ENCODE results near the gene BCKDK.

The BCKDK gene

GRCh38 chr16:31073970-31074813, 34.0 kb upstream of the BCKDK start, which contains the start of the genes ZNF646 and ZNF668 (continued):
- no peak for TF ChIP-seq ZFP3 (tag by site-specific recombination; IDR thresholded peaks at IDR 0.05; ENCODE audit: low read depth)
- peak; percentile 72; the same call in 1 of the 2 replicates for TF ChIP-seq KLF10 (tag by site-specific recombination; IDR thresholded peaks at IDR 0.05)
- TF ChIP-seq ZNF391 (tag by site-specific recombination; IDR thresholded peaks at IDR 0.05; ENCODE audit: borderline replicate concordance, low read depth) = peak; percentile 78; the same call in 1 of the 2 replicates
- TF ChIP-seq ZNF791 (tag by site-specific recombination; IDR thresholded peaks at IDR 0.05) = no peak
- peak; percentile 52; the same call in 1 of the 2 replicates for TF ChIP-seq ZNF600 (tag by site-specific recombination; IDR thresholded peaks at IDR 0.05)
- TF ChIP-seq ZNF561 (tag by site-specific recombination; IDR thresholded peaks at IDR 0.05; ENCODE audit: borderline replicate concordance) = peak; percentile 96
- TF ChIP-seq ZNF248 (tag by site-specific recombination; IDR thresholded peaks at IDR 0.05) = no peak
- TF ChIP-seq KLF7 (tag by site-specific recombination; IDR thresholded peaks at IDR 0.05; ENCODE audit: borderline replicate concordance) = peak; percentile 79; the same call in 1 of the 2 replicates
- TF ChIP-seq ZBTB17 (tag by site-specific recombination; IDR thresholded peaks at IDR 0.05) = peak; percentile 91
- TF ChIP-seq ZNF416 (tag by site-specific recombination; IDR thresholded peaks at IDR 0.05) = no peak
- TF ChIP-seq ZNF548 (tag by site-specific recombination; IDR thresholded peaks at IDR 0.05) = no peak
- TF ChIP-seq AEBP2 (tag by site-specific recombination; IDR thresholded peaks at IDR 0.05; ENCODE audit: borderline replicate concordance) = no peak
- no peak for TF ChIP-seq ZNF747 (tag by site-specific recombination; IDR thresholded peaks at IDR 0.05)
- no peak for TF ChIP-seq ZNF157 (tag by site-specific recombination; IDR thresholded peaks at IDR 0.05)
- TF ChIP-seq SP3 (tag by site-specific recombination; IDR thresholded peaks at IDR 0.05) = peak; percentile 90
- TF ChIP-seq ZNF341 (tag by site-specific recombination; IDR thresholded peaks at IDR 0.05; ENCODE audit: low read depth) = no peak; the same call in 1 of the 2 replicates
- peak; percentile 93 for TF ChIP-seq SP2 (tag by site-specific recombination; IDR thresholded peaks at IDR 0.05)
- no peak for TF ChIP-seq ZNF184 (tag by site-specific recombination; IDR thresholded peaks at IDR 0.05)
- peak; percentile 95 for TF ChIP-seq ZBTB48 (tag by site-specific recombination; IDR thresholded peaks at IDR 0.05)
- no peak for TF ChIP-seq ZNF18 (tag by site-specific recombination; IDR thresholded peaks at IDR 0.05)
- no peak for TF ChIP-seq ZNF174 (tag by site-specific recombination; IDR thresholded peaks at IDR 0.05)
- TF ChIP-seq ZNF677 (tag by site-specific recombination; IDR thresholded peaks at IDR 0.05) = no peak
- peak; percentile 57 for TF ChIP-seq INSM2 (tag by site-specific recombination; IDR thresholded peaks at IDR 0.05)
- TF ChIP-seq ZFP41 (tag by site-specific recombination; IDR thresholded peaks at IDR 0.05; ENCODE audit: borderline replicate concordance) = no peak
- no peak for TF ChIP-seq ZNF19 (tag by site-specific recombination; IDR thresholded peaks at IDR 0.05; ENCODE audit: low read depth)
- TF ChIP-seq ZBTB1 (tag by site-specific recombination; IDR thresholded peaks at IDR 0.05) = no peak
- peak; percentile 84 for TF ChIP-seq SP7 (tag by site-specific recombination; IDR thresholded peaks at IDR 0.05)
- TF ChIP-seq ZNF266 (tag by site-specific recombination; IDR thresholded peaks at IDR 0.05; ENCODE audit: low read depth) = no peak
- no peak for TF ChIP-seq ZNF350 (tag by site-specific recombination; IDR thresholded peaks at IDR 0.05)
- TF ChIP-seq ZNF354C (tag by site-specific recombination; IDR thresholded peaks at IDR 0.05; ENCODE audit: borderline replicate concordance, low read depth) = no peak
- TF ChIP-seq ZNF639 (tag by site-specific recombination; IDR thresholded peaks at IDR 0.05) = peak; percentile 86
- 0 out of 2 replicates have a peak, but pooled peaks have one; percentile 40 for TF ChIP-seq ZSCAN16 (tag by site-specific recombination; IDR thresholded peaks at IDR 0.05)
- TF ChIP-seq ZNF16 (tag by site-specific recombination; IDR thresholded peaks at IDR 0.05; ENCODE audit: low read depth) = no peak
- TF ChIP-seq ZNF510 (tag by site-specific recombination; IDR thresholded peaks at IDR 0.05; ENCODE audit: insufficient replicate concordance) = no peak
- TF ChIP-seq ZNF24 (tag by site-specific recombination; IDR thresholded peaks at IDR 0.05) = peak; percentile 78
- TF ChIP-seq WT1 (tag by site-specific recombination; IDR thresholded peaks at IDR 0.05) = no peak; the same call in 1 of the 2 replicates

Data from HEK293 (cell line).